K562 (cell line): ENCODE measurements around the gene ELMO1. TPM values are rescaled to one million over a fixed set of nuclear protein-coding genes. Genes with fewer than 3 reads are reported as not detected.

Experiments used
- ATAC-seq: fragments of 200-7000 bp; cut with Tn5 transposase; 3 replicates; pipeline ENCODE4 v1.9.1; 2020; ENCODE audit warnings: moderate library complexity
- BruUV-seq: library from RNA; stranded (reverse); fragments of 400-500 nt; replicated peaks from 2 replicates; lab custom pipeline; 2021; lab: Mats Ljungman, UMichigan
- CTCF ChIA-PET: fragments of 300-600 bp; formaldehyde crosslinking; extraction: SDS; loops from one replicate; lab custom pipeline; 2021; ENCODE audit warnings: low intra/inter-chr PET ratio; lab: Yijun Ruan, JAX
- POLR2A ChIA-PET: fragments of 300-600, 350-650 bp; sonication (Branson Sonifier 250); formaldehyde crosslinking; extraction: SDS; loops from one replicate; lab custom pipeline; 2021; ENCODE audit warnings: antibody characterized with exemption, inconsistent platforms; lab: Yijun Ruan, JAX
- DNase-seq, 4 experiments: peaks; one replicate each; pipeline versions ENCODE4 v3.0.0 to v3.0.0-alpha.2; 2011 to 2018; ENCODE audit warnings: low spot score in 3 of 4, mixed read lengths in 3 of 4; ENCODE audit errors: extremely low read depth in 1 of 4
- FAIRE-seq: peaks from 2 replicates; lab custom pipeline; 2011; peaks lifted over from hg19 to GRCh38; lab: Jason Lieb, UNC
- H2AFZ ChIP-seq: 2 replicates; pipeline ENCODE4 v1.6.0; 2011; ENCODE audit warnings: low read depth, low read length, control low read depth, inconsistent platforms
- H3K27ac ChIP-seq: fragments of 200-600 bp; 3 replicates; pipeline ENCODE4 v1.8.0; 2011; ENCODE audit warnings: low read depth, mild to moderate bottlenecking, control low read depth, inconsistent platforms, low read length, moderate library complexity, mixed read lengths; ENCODE audit errors: extremely low read depth
- H3K27me3 ChIP-seq, 2 experiments: fragments of 300-600 bp in 1 of 2; 2 replicates in 1 of 2; 3 replicates in 1 of 2; pipeline versions ENCODE4 v1.6.0 to v1.8.0; 2011; ENCODE audit warnings: inconsistent platforms in 2 of 2, low read length in 2 of 2, mild to moderate bottlenecking in 1 of 2, mixed read lengths in 1 of 2, moderate library complexity in 1 of 2; ENCODE audit not compliant: control insufficient read depth in 2 of 2, insufficient read depth in 2 of 2
- H3K36me3 ChIP-seq: fragments of 300-600 bp; 3 replicates; pipeline ENCODE4 v1.8.0; 2011; ENCODE audit warnings: mild to moderate bottlenecking, low read length, inconsistent platforms; ENCODE audit not compliant: control insufficient read depth, insufficient read depth
- H3K4me1 ChIP-seq, 2 experiments: fragments of 200-600 bp in 1 of 2; replicated peaks in 1 of 2; 2 replicates in 1 of 2; 3 replicates in 1 of 2; pipeline versions ENCODE4 v1.5.1 to v1.8.0; 2011; ENCODE audit warnings: inconsistent platforms in 2 of 2, low read length in 2 of 2, mild to moderate bottlenecking in 1 of 2, mixed read lengths in 1 of 2, moderate library complexity in 1 of 2; ENCODE audit not compliant: control insufficient read depth in 2 of 2, insufficient read depth in 2 of 2
- H3K4me2 ChIP-seq: 2 replicates; pipeline ENCODE4 v1.6.1; 2011; ENCODE audit warnings: low read length, control low read depth, inconsistent platforms, mixed read lengths; ENCODE audit not compliant: insufficient read depth
- H3K4me3 ChIP-seq: fragments of 200-600 bp; sonication (generic), shearing (Covaris generic); 2 replicates; pipeline ENCODE4 v1.5.1; 2016; ENCODE audit warnings: control low read depth, inconsistent platforms
- H3K79me2 ChIP-seq: fragments of 200-600 bp; 3 replicates; pipeline ENCODE4 v1.8.0; 2011; ENCODE audit warnings: low read length, inconsistent platforms; ENCODE audit not compliant: control insufficient read depth, insufficient read depth
- H3K9ac ChIP-seq, 2 experiments: 2 replicates each; pipeline versions ENCODE4 v1.6.0 to v1.6.1; 2011; ENCODE audit warnings: low read depth in 2 of 2, low read length in 2 of 2, control low read depth in 1 of 2, inconsistent platforms in 1 of 2, mild to moderate bottlenecking in 1 of 2, mixed read lengths in 1 of 2; ENCODE audit not compliant: insufficient read depth in 1 of 2
- H3K9me1 ChIP-seq: one replicate; pipeline ENCODE4 v1.6.0; 2011; ENCODE audit warnings: inconsistent platforms, mild to moderate bottlenecking, low read length, moderate library complexity; ENCODE audit not compliant: control insufficient read depth, insufficient read depth
- H3K9me3 ChIP-seq: replicated peaks from 2 replicates; pipeline ENCODE4 v1.5.1; 2011; ENCODE audit warnings: low read depth, low read length, inconsistent platforms; ENCODE audit not compliant: control insufficient read depth, insufficient read depth
- H4K20me1 ChIP-seq: replicated peaks from 2 replicates; pipeline ENCODE4 v1.6.1; 2011; ENCODE audit warnings: low read length, inconsistent platforms, mixed read lengths; ENCODE audit not compliant: control insufficient read depth, insufficient read depth
- ARNT ChIP-seq, 2 experiments: fragments of 450-650 bp; IDR thresholded peaks; 2 replicates each; pipeline ENCODE4 v1.6.1; 2016; ENCODE audit warnings: mild to moderate bottlenecking in 1 of 2
- SP2 ChIP-seq: IDR thresholded peaks from 2 replicates; pipeline ENCODE4 v1.6.1; 2011; ENCODE audit warnings: mild to moderate bottlenecking, low read depth, low read length, moderate library complexity; ENCODE audit not compliant: poor library complexity, severe bottlenecking; ENCODE audit errors: extremely low read depth
- ZNF184 ChIP-seq: sonication (generic); formaldehyde crosslinking; IDR thresholded peaks from 2 replicates; pipeline ENCODE4 v1.5.0; 2020; ENCODE audit warnings: missing genetic modification reagents
- ZNF277 ChIP-seq: fragments of 250-450 bp; sonication (Bioruptor Pico); IDR thresholded peaks from 2 replicates; pipeline ENCODE4 v1.8.0; 2022; ENCODE audit warnings: inconsistent platforms, mild to moderate bottlenecking, moderate library complexity, borderline replicate concordance
- WGBS: fragments of 100-300 bp; shearing (Covaris generic); methylation state at CpG from one replicate; pipeline ENCODE4 v1.1.6; 2016; ENCODE audit warnings: low coverage, mixed read lengths; ENCODE audit not compliant: insufficient coverage; ENCODE audit errors: missing lambda C conversion rate; 5-methylcytosine and 5-hydroxymethylcytosine counted together
- in situ Hi-C: fragments of 300-500 bp; cut with MboI; formaldehyde crosslinking; loops from 4 replicates; pipeline ENCODE4 v1.15.0; 2018; ENCODE audit warnings: inconsistent platforms, mixed read lengths
- intact Hi-C: fragments of 100-400 bp; cut with micrococcal nuclease; formaldehyde crosslinking; loops from 2 replicates; pipeline ENCODE4 v1.14.2; 2022
- polyA plus RNA-seq, 8 experiments: library from polyadenylated mRNA; depleted of rRNA in 4 of 8; stranded (reverse) in 5 of 8; unstranded in 3 of 8; fragments of >200 nt; fragmentation: Nextera tagmentation in 2 of 8; fragmentation: Illumina TruSeq in 1 of 8; extraction: Ambion mirVana in 2 of 8; extraction: Trizol in 1 of 8; gene quantifications; 2 replicates each; pipeline versions ENCODE4 v1.2.1 to v1.2.3, GENCODE V29; 2011 to 2014; ENCODE audit warnings: inconsistent platforms in 1 of 8, missing spikeins in 1 of 8
- total RNA-seq, 7 experiments: library from RNA; depleted of rRNA in 6 of 7; stranded (reverse); fragments of >200 nt in 6 of 7; fragmentation: Illumina TruSeq in 2 of 7; extraction: Trizol in 2 of 7; gene quantifications; 2 replicates each; pipeline versions ENCODE4 v1.2.1 to v1.2.3, GENCODE V29; 2011 to 2021; ENCODE audit warnings: low replicate concordance in 1 of 7
- TF ChIP-seq, protein P1 (sequence below): fragments of 250-450 bp; sonication (Bioruptor Pico); IDR thresholded peaks from 2 replicates; pipeline ENCODE4 v1.5.0; 2021
- TF ChIP-seq, protein P2 (sequence below), 2 experiments: fragments of 200-800 bp in 1 of 2; sonication (Bioruptor generic) in 1 of 2; sonication (generic) in 1 of 2; formaldehyde crosslinking in 1 of 2; IDR thresholded peaks in 1 of 2; conservative IDR thresholded peaks in 1 of 2; 2 replicates each; pipeline versions ENCODE4 v1.5.0 to v1.6.1; 2016 to 2020; ENCODE audit warnings: missing compliant biosample characterization in 1 of 2, missing genetic modification characterization in 1 of 2, missing genetic modification reagents in 1 of 2
- TF ChIP-seq, protein P3 (sequence below): fragments of 450-650 bp; formaldehyde crosslinking; IDR thresholded peaks from 2 replicates; pipeline ENCODE4 v1.4.0; 2020; ENCODE audit warnings: mild to moderate bottlenecking, mixed read lengths

ELMO1 gene
- total and polyA plus RNA-seq, 9 of the 15 experiments (the other 6 are each of a cell fraction or from before 2014, with no cell fraction given) = 0.36 to 7.2 (median 3.6) TPM

GRCh38 chr7:37434529-37434928 is 14.1 kb downstream of the ELMO1 start:
- TF ChIP-seq ZNF184 (CRISPR knock-in tag) (no peak), SP2 (no peak), ZNF277 (CRISPR knock-in tag) (no peak), ARNT (IDR thresholded peaks at IDR 0.05) (no peak)
- TF ChIP-seq, protein P1, sequence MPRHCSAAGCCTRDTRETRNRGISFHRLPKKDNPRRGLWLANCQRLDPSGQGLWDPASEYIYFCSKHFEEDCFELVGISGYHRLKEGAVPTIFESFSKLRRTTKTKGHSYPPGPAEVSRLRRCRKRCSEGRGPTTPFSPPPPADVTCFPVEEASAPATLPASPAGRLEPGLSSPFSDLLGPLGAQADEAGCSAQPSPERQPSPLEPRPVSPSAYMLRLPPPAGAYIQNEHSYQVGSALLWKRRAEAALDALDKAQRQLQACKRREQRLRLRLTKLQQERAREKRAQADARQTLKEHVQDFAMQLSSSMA = no peak
- TF ChIP-seq, protein P2, sequence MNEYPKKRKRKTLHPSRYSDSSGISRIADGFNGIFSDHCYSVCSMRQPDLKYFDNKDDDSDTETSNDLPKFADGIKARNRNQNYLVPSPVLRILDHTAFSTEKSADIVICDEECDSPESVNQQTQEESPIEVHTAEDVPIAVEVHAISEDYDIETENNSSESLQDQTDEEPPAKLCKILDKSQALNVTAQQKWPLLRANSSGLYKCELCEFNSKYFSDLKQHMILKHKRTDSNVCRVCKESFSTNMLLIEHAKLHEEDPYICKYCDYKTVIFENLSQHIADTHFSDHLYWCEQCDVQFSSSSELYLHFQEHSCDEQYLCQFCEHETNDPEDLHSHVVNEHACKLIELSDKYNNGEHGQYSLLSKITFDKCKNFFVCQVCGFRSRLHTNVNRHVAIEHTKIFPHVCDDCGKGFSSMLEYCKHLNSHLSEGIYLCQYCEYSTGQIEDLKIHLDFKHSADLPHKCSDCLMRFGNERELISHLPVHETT (CRISPR knock-in tag; conservative IDR thresholded peaks at IDR 0.05 in 1 of 2, IDR thresholded peaks at IDR 0.05 in 1 of 2) = no peak
- TF ChIP-seq, protein P3, sequence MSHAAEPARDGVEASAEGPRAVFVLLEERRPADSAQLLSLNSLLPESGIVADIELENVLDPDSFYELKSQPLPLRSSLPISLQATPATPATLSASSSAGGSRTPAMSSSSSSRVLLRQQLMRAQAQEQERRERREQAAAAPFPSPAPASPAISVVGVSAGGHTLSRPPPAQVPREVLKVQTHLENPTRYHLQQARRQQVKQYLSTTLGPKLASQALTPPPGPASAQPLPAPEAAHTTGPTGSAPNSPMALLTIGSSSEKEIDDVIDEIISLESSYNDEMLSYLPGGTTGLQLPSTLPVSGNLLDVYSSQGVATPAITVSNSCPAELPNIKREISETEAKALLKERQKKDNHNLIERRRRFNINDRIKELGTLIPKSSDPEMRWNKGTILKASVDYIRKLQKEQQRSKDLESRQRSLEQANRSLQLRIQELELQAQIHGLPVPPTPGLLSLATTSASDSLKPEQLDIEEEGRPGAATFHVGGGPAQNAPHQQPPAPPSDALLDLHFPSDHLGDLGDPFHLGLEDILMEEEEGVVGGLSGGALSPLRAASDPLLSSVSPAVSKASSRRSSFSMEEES (CRISPR knock-in tag) = no peak
- intact Hi-C loops (no loop called here), in situ Hi-C loops (no loop called here)
- WGBS = 0% methylated on average over 3 of the region's 3 CpGs
- no peaks in the 10 kb centered on the region for H3K9me3 ChIP-seq
- POLR2A ChIA-PET = no interaction called here
- CTCF ChIA-PET = no interaction called here
- H3K4me1 ChIP-seq = no peaks in the 10 kb centered on the region
- no TSS peak for BruUV-seq
- FAIRE-seq (no peak), ATAC-seq (no peak), DNase-seq (no peak)
- H3K4me2 ChIP-seq = no peak overlapping the region
- no peak overlapping the region for H2AFZ ChIP-seq
- H3K9ac ChIP-seq = no peak overlapping the region
- no peaks in the 10 kb centered on the region for H3K9me1 ChIP-seq
- H3K79me2 ChIP-seq = no peaks in the 10 kb centered on the region
- no peaks in the 10 kb centered on the region for H3K36me3 ChIP-seq
- H3K4me3 ChIP-seq = no peak overlapping the region
- no peaks in the 10 kb centered on the region for H4K20me1 ChIP-seq
- H3K27me3 ChIP-seq = peaks cover 3 to 16% of the 10 kb centered on the region in 2 experiments; a peak in 3 of 5 replicates
- H3K27ac ChIP-seq = no peak overlapping the region
